Endothelial cell of umbilical vein (primary cell): ENCODE measurements around the gene GYPA. TPM values are rescaled to one million over a fixed set of nuclear protein-coding genes. Genes with fewer than 3 reads are reported as not detected.
"Not testable (repeated sequence)": the region's sequence is repeated elsewhere in the genome, so short reads cannot be mapped to it uniquely, and the experiment has no call there.

Source experiments
- BruUV-seq: library from RNA; stranded (reverse); fragments of 400-500 nt; replicated peaks from 2 replicates; lab custom pipeline; 2021; lab: Mats Ljungman, UMichigan
- CTCF ChIA-PET: fragments of 300-600, 350-600 bp; sonication (Branson Sonifier 250); formaldehyde crosslinking; loops from one replicate; lab custom pipeline; 2021; ENCODE audit warnings: antibody characterized with exemption, inconsistent platforms; lab: Charles Lee
- POLR2A ChIA-PET: fragments of 300-600, 350-600 bp; sonication (Branson Sonifier 250); formaldehyde crosslinking; loops from one replicate; lab custom pipeline; 2021; ENCODE audit warnings: antibody characterized with exemption, inconsistent platforms; lab: Charles Lee
- DNase-seq: peaks from one replicate; pipeline ENCODE4 v3.0.0-alpha.2; 2011; ENCODE audit warnings: low read depth, low spot score
- FAIRE-seq: peaks from 2 replicates; lab custom pipeline; 2011; peaks lifted over from hg19 to GRCh38; lab: Jason Lieb, UNC
- H2AFZ ChIP-seq: 2 replicates; pipeline ENCODE4 v1.6.0; 2012; ENCODE audit warnings: low read depth, low read length, control low read depth, inconsistent platforms
- H3K27ac ChIP-seq: 2 replicates; pipeline ENCODE4 v1.5.1; 2011; ENCODE audit warnings: low read depth, mild to moderate bottlenecking, control low read depth, low read length, moderate library complexity; ENCODE audit not compliant: insufficient read depth
- H3K27me3 ChIP-seq, 2 experiments: 2 replicates each; pipeline versions ENCODE4 v1.6.0 to v1.6.1; 2011; ENCODE audit warnings: low read length in 2 of 2, mixed read lengths in 1 of 2; ENCODE audit not compliant: control insufficient read depth in 2 of 2, insufficient read depth in 2 of 2
- H3K36me3 ChIP-seq, 2 experiments: 2 replicates in 1 of 2; 3 replicates in 1 of 2; pipeline ENCODE4 v1.5.1; 2011; ENCODE audit warnings: low read length in 2 of 2, mild to moderate bottlenecking in 1 of 2, moderate library complexity in 1 of 2; ENCODE audit not compliant: control insufficient read depth in 2 of 2, insufficient read depth in 2 of 2; ENCODE audit errors: extremely low read depth in 1 of 2
- H3K4me1 ChIP-seq: 3 replicates; pipeline ENCODE4 v1.5.1; 2011; ENCODE audit warnings: mild to moderate bottlenecking, low read length; ENCODE audit not compliant: control insufficient read depth, insufficient read depth; ENCODE audit errors: extremely low read depth
- H3K4me2 ChIP-seq: 2 replicates; pipeline ENCODE4 v1.6.1; 2011; ENCODE audit warnings: low read length, control low read depth, mixed read lengths; ENCODE audit not compliant: insufficient read depth
- H3K4me3 ChIP-seq, 3 experiments: fragments of 200-600 bp in 1 of 3; sonication (generic), shearing (Covaris generic) in 1 of 3; replicated peaks in 1 of 3; 2 replicates each; pipeline ENCODE4 v1.5.1; 2011 to 2016; ENCODE audit warnings: control low read depth in 3 of 3, low read length in 3 of 3, mild to moderate bottlenecking in 2 of 3, inconsistent platforms in 1 of 3, low read depth in 1 of 3, moderate library complexity in 1 of 3; ENCODE audit not compliant: insufficient read depth in 1 of 3
- H3K79me2 ChIP-seq: 2 replicates; pipeline ENCODE4 v1.6.0; 2012; ENCODE audit warnings: low read length, inconsistent platforms; ENCODE audit not compliant: control insufficient read depth, insufficient read depth
- H3K9ac ChIP-seq: replicated peaks from 2 replicates; pipeline ENCODE3; 2011; ENCODE audit warnings: low read length, control low read depth; ENCODE audit not compliant: insufficient read depth; ENCODE audit errors: extremely low read depth
- H3K9me1 ChIP-seq: replicated peaks from 3 replicates; pipeline ENCODE4 v1.6.0; 2011; ENCODE audit warnings: mild to moderate bottlenecking, low read length; ENCODE audit not compliant: control insufficient read depth, insufficient read depth; ENCODE audit errors: extremely low read depth
- H3K9me3 ChIP-seq: replicated peaks from 2 replicates; pipeline ENCODE4 v1.5.1; 2012; ENCODE audit warnings: low read length, inconsistent platforms; ENCODE audit not compliant: control insufficient read depth, insufficient read depth
- H4K20me1 ChIP-seq: replicated peaks from 2 replicates; pipeline ENCODE3; 2011; ENCODE audit warnings: mild to moderate bottlenecking, low read length; ENCODE audit not compliant: control insufficient read depth, insufficient read depth; ENCODE audit errors: extremely low read depth
- dilution Hi-C: fragments of 300-500 bp; cut with MboI; formaldehyde crosslinking; loops from one replicate; pipeline ENCODE4 v1.15.0; 2019; ENCODE audit warnings: low sequenced_read_pairs; ENCODE audit not compliant: extremely low pct_ligation_motif_present
- intact Hi-C: fragments of 100-400 bp; cut with micrococcal nuclease; formaldehyde crosslinking; loops from one replicate; pipeline ENCODE4 v1.10.0; 2022
- polyA plus RNA-seq, 4 experiments: library from polyadenylated mRNA; depleted of rRNA in 3 of 4; stranded (reverse) in 3 of 4; unstranded in 1 of 4; fragments of >200 nt; gene quantifications; 2 replicates each; pipeline versions ENCODE4 v1.2.1 to v1.2.3, GENCODE V29; 2011 to 2012; ENCODE audit warnings: missing spikeins in 1 of 4
- total RNA-seq: library from RNA; stranded (reverse); gene quantifications from 2 replicates; pipeline ENCODE4 v1.2.3, GENCODE V29; 2021

GYPA gene
- total and polyA plus RNA-seq, 2 donors (not counting 3 experiments of a cell fraction or from before 2014, with no cell fraction given) = not detected

GRCh38 chr4:144136189-144136588 is 4.3 kb downstream of the GYPA start:
- POLR2A ChIA-PET, H3K4me2 ChIP-seq, DNase-seq, H3K4me1 ChIP-seq, H2AFZ ChIP-seq, H3K9me3 ChIP-seq, H4K20me1 ChIP-seq, H3K27me3 ChIP-seq, dilution Hi-C loops, H3K9me1 ChIP-seq, H3K27ac ChIP-seq, H3K9ac ChIP-seq, intact Hi-C loops, CTCF ChIA-PET, H3K4me3 ChIP-seq, FAIRE-seq, H3K79me2 ChIP-seq, H3K36me3 ChIP-seq, BruUV-seq: not testable (repeated sequence)

GRCh38 chr4:144130167-144130566 is 10.4 kb downstream of the GYPA start:
- not testable (repeated sequence) for BruUV-seq, H3K9me1 ChIP-seq

GRCh38 chr4:144129336-144129875 is 11.1 kb downstream of the GYPA start:
- BruUV-seq, H4K20me1 ChIP-seq, H3K4me2 ChIP-seq, H3K4me3 ChIP-seq, H3K27ac ChIP-seq, intact Hi-C loops, H3K4me1 ChIP-seq, H3K9me1 ChIP-seq, CTCF ChIA-PET, H3K79me2 ChIP-seq, DNase-seq, H3K36me3 ChIP-seq, H3K27me3 ChIP-seq, H3K9ac ChIP-seq, POLR2A ChIA-PET, H2AFZ ChIP-seq, dilution Hi-C loops, H3K9me3 ChIP-seq, FAIRE-seq: not testable (repeated sequence)

More at GRCh38 chr4:144130167-144130566, 10.4 kb downstream of the GYPA start:
- dilution Hi-C loops, H3K27ac ChIP-seq, H3K4me2 ChIP-seq, H2AFZ ChIP-seq, CTCF ChIA-PET, DNase-seq, H3K9me3 ChIP-seq, H3K9ac ChIP-seq, H3K27me3 ChIP-seq, intact Hi-C loops, FAIRE-seq, H3K4me1 ChIP-seq, POLR2A ChIA-PET, H3K79me2 ChIP-seq, H3K4me3 ChIP-seq, H4K20me1 ChIP-seq, H3K36me3 ChIP-seq: not testable (repeated sequence)

GRCh38 chr4:144128709-144129320 is 11.7 kb downstream of the GYPA start:
- not testable (repeated sequence) for DNase-seq, BruUV-seq

More at GRCh38 chr4:144128709-144129320, 11.7 kb downstream of the GYPA start:
- FAIRE-seq, H3K4me1 ChIP-seq, H3K27me3 ChIP-seq, H3K27ac ChIP-seq, intact Hi-C loops, H3K36me3 ChIP-seq, dilution Hi-C loops, H3K9me1 ChIP-seq, H3K4me3 ChIP-seq, CTCF ChIA-PET, H2AFZ ChIP-seq, H3K4me2 ChIP-seq, POLR2A ChIA-PET, H3K9me3 ChIP-seq, H3K9ac ChIP-seq, H3K79me2 ChIP-seq, H4K20me1 ChIP-seq: not testable (repeated sequence)
